ENCODE results near the gene FAM111B.

The FAM111B gene

DNA sequence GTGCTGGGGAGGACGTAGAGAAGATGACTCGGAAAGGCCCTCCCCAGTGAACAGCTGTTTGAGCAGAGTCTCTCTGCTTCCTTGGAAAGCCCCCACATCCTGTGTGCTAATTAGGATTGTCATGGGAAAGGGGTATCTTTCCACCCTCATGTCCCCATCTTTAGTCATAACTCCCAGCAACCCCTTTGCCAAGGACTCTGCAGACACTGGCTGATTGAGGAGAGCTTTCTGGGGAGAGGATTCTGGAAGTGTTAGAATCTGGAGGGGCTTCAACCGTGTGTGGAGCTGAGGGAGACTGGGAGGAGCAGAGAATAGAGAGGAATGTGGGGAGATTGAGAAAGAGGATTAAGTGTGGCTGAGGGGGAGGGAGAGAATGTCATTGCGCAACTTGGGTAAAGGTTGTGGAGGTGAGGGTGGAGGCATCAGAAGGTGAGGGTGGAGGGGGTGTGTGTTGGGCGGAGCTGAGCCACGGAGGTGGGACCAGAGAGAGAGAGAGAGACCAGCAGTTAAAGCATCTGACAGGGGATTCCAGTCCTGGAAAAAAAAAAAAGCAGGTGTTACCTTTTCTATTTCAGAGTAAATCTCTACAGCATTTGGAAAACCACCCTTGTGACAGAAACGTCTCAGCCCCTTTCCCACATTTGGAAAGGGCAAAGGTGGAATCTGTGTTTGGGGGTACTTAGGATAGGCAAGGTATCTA lies 67.1 kb downstream of the FAM111B start (continued):
- TF ChIP-seq, protein P1, sequence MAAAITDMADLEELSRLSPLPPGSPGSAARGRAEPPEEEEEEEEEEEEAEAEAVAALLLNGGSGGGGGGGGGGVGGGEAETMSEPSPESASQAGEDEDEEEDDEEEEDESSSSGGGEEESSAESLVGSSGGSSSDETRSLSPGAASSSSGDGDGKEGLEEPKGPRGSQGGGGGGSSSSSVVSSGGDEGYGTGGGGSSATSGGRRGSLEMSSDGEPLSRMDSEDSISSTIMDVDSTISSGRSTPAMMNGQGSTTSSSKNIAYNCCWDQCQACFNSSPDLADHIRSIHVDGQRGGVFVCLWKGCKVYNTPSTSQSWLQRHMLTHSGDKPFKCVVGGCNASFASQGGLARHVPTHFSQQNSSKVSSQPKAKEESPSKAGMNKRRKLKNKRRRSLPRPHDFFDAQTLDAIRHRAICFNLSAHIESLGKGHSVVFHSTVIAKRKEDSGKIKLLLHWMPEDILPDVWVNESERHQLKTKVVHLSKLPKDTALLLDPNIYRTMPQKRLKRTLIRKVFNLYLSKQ (tag by site-specific recombination; IDR thresholded peaks at IDR 0.05; ENCODE audit: borderline replicate concordance): no peak
- TF ChIP-seq, protein P2, sequence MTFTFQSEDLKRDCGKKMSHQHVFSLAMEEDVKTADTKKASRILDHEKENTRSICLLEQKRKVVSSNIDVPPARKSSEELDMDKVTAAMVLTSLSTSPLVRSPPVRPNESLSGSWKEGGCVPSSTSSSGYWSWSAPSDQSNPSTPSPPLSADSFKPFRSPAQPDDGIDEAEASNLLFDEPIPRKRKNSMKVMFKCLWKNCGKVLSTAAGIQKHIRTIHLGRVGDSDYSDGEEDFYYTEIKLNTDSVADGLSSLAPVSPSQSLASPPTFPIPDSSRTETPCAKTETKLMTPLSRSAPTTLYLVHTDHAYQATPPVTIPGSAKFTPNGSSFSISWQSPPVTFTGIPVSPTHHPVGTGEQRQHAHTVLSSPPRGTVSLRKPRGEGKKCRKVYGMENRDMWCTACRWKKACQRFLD (tag by site-specific recombination; IDR thresholded peaks at IDR 0.05): no peak
- no peak for TF ChIP-seq HOXA7 (CRISPR knock-in tag; IDR thresholded peaks at IDR 0.05; ENCODE audit: borderline replicate concordance)
- peak; percentile 44 for TF ChIP-seq SP3 (tag by site-specific recombination; IDR thresholded peaks at IDR 0.05)
- TF ChIP-seq, protein P3, sequence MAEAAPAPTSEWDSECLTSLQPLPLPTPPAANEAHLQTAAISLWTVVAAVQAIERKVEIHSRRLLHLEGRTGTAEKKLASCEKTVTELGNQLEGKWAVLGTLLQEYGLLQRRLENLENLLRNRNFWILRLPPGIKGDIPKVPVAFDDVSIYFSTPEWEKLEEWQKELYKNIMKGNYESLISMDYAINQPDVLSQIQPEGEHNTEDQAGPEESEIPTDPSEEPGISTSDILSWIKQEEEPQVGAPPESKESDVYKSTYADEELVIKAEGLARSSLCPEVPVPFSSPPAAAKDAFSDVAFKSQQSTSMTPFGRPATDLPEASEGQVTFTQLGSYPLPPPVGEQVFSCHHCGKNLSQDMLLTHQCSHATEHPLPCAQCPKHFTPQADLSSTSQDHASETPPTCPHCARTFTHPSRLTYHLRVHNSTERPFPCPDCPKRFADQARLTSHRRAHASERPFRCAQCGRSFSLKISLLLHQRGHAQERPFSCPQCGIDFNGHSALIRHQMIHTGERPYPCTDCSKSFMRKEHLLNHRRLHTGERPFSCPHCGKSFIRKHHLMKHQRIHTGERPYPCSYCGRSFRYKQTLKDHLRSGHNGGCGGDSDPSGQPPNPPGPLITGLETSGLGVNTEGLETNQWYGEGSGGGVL (tag by site-specific recombination; IDR thresholded peaks at IDR 0.05): peak; percentile 87
- TF ChIP-seq, protein P4, sequence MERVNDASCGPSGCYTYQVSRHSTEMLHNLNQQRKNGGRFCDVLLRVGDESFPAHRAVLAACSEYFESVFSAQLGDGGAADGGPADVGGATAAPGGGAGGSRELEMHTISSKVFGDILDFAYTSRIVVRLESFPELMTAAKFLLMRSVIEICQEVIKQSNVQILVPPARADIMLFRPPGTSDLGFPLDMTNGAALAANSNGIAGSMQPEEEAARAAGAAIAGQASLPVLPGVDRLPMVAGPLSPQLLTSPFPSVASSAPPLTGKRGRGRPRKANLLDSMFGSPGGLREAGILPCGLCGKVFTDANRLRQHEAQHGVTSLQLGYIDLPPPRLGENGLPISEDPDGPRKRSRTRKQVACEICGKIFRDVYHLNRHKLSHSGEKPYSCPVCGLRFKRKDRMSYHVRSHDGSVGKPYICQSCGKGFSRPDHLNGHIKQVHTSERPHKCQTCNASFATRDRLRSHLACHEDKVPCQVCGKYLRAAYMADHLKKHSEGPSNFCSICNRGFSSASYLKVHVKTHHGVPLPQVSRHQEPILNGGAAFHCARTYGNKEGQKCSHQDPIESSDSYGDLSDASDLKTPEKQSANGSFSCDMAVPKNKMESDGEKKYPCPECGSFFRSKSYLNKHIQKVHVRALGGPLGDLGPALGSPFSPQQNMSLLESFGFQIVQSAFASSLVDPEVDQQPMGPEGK (tag by site-specific recombination; IDR thresholded peaks at IDR 0.05): peak; percentile 48; the same call in 1 of the 2 replicates

DNA sequence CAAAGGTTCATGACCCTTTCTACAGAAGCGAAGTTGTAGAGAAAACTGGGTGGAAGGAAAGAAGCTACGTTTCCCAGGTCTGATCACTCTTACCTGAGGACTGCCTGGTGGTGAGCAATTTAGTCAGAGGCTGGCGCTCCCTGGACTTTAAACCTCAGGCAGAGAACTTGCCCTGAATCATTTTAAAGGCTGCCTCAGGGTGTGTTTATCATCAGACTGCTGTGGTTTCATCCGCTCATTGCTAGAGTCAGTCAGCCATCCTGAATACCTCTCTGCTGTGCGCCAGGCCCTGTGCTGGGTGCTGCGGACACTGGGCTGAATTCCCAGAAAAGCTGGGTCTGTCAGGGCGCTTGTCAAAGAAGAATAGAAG lies 67.6 kb downstream of the FAM111B start:
- POLR2A ChIA-PET: no interaction called here
- H3K4me3 ChIP-seq (ENCODE audit: low read depth, low read length): no peak overlapping the region
- TF ChIP-seq, protein P2 (tag by site-specific recombination; IDR thresholded peaks at IDR 0.05): no peak
- TF ChIP-seq, protein P5, sequence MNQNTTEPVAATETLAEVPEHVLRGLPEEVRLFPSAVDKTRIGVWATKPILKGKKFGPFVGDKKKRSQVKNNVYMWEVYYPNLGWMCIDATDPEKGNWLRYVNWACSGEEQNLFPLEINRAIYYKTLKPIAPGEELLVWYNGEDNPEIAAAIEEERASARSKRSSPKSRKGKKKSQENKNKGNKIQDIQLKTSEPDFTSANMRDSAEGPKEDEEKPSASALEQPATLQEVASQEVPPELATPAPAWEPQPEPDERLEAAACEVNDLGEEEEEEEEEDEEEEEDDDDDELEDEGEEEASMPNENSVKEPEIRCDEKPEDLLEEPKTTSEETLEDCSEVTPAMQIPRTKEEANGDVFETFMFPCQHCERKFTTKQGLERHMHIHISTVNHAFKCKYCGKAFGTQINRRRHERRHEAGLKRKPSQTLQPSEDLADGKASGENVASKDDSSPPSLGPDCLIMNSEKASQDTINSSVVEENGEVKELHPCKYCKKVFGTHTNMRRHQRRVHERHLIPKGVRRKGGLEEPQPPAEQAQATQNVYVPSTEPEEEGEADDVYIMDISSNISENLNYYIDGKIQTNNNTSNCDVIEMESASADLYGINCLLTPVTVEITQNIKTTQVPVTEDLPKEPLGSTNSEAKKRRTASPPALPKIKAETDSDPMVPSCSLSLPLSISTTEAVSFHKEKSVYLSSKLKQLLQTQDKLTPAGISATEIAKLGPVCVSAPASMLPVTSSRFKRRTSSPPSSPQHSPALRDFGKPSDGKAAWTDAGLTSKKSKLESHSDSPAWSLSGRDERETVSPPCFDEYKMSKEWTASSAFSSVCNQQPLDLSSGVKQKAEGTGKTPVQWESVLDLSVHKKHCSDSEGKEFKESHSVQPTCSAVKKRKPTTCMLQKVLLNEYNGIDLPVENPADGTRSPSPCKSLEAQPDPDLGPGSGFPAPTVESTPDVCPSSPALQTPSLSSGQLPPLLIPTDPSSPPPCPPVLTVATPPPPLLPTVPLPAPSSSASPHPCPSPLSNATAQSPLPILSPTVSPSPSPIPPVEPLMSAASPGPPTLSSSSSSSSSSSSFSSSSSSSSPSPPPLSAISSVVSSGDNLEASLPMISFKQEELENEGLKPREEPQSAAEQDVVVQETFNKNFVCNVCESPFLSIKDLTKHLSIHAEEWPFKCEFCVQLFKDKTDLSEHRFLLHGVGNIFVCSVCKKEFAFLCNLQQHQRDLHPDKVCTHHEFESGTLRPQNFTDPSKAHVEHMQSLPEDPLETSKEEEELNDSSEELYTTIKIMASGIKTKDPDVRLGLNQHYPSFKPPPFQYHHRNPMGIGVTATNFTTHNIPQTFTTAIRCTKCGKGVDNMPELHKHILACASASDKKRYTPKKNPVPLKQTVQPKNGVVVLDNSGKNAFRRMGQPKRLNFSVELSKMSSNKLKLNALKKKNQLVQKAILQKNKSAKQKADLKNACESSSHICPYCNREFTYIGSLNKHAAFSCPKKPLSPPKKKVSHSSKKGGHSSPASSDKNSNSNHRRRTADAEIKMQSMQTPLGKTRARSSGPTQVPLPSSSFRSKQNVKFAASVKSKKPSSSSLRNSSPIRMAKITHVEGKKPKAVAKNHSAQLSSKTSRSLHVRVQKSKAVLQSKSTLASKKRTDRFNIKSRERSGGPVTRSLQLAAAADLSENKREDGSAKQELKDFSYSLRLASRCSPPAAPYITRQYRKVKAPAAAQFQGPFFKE (tag by site-specific recombination; IDR thresholded peaks at IDR 0.05; ENCODE audit: borderline replicate concordance): no peak
- no peak for TF ChIP-seq ZFP37 (tag by site-specific recombination; IDR thresholded peaks at IDR 0.05)
- no peak for TF ChIP-seq ZBTB7A (tag by site-specific recombination; IDR thresholded peaks at IDR 0.05; ENCODE audit: low read depth)
- TF ChIP-seq YY2 (tag by site-specific recombination; IDR thresholded peaks at IDR 0.05): no peak
- no peak for TF ChIP-seq ZBTB48 (tag by site-specific recombination; IDR thresholded peaks at IDR 0.05)
- TF ChIP-seq ZBTB17 (tag by site-specific recombination; IDR thresholded peaks at IDR 0.05): no peak
- TF ChIP-seq HOXA7 (CRISPR knock-in tag; IDR thresholded peaks at IDR 0.05; ENCODE audit: borderline replicate concordance): no peak
- TF ChIP-seq ZNF843 (tag by site-specific recombination; IDR thresholded peaks at IDR 0.05): no peak
- TF ChIP-seq YY1 (tag by site-specific recombination; IDR thresholded peaks at IDR 0.05): no peak
- no peak for TF ChIP-seq ZNF830 (tag by site-specific recombination; IDR thresholded peaks at IDR 0.05; ENCODE audit: low read depth)

More for the DNA sequence above, 67.6 kb downstream of the FAM111B start:
- CTCF ChIA-PET: interaction anchor here (0.6 to 6.7 kb wide), 6 partner anchors 12 to 535 kb away, joined by 3 to 78 read pairs (median 4); no protein-coding TSS in a partner anchor
- Histone ChIP-seq H3K9me3 (ENCODE audit: control insufficient read depth, insufficient read depth, low read depth, low read length) (no peaks in the 10 kb centered on the region), H3K36me3 (ENCODE audit: control insufficient read depth in 2 of 2, insufficient read depth in 1 of 2, low read length in 2 of 2) (no peaks in the 10 kb centered on the region), H3K4me1 (ENCODE audit: control insufficient read depth, insufficient read depth, low read length) (no peaks in the 10 kb centered on the region; the same call in 1 of the 2 replicates), H3K27ac (ENCODE audit: extremely low read depth, low read depth, low read length) (no peak overlapping the region)

Measured in HEK293 (cell line).